HG03558 (cell line): ENCODE measurements around the gene TFPI2.

ENCODE experiments used
- ATAC-seq: cut with Tn5 transposase; IDR thresholded peaks from one replicate; pipeline ENCODE4 v1.9.1; 2021; ENCODE audit warnings: moderate number of reproducible peaks; ENCODE audit not compliant: unreplicated experiment; ENCODE audit errors: extremely low read depth

TFPI2 gene

DNA sequence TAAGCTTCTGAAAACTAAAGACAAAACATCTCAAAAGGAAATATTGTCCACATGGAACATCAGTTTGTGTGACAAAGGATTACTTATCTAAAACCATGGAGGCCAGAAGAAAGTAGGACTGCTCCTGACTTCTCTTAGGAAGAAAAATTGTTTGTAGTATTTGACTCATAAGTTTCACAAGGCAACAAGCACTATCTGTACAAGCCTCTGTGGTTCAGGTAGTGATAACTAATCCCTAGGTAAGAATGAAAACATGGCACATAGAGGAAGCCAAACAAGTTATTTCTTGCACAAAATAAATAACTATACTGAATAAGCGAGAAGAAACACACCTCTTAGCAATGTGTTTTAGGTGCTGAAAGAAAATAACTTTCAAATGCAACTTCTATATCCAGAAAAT, 30.3 kb downstream of the TFPI2 start:
- ATAC-seq = no peak

DNA sequence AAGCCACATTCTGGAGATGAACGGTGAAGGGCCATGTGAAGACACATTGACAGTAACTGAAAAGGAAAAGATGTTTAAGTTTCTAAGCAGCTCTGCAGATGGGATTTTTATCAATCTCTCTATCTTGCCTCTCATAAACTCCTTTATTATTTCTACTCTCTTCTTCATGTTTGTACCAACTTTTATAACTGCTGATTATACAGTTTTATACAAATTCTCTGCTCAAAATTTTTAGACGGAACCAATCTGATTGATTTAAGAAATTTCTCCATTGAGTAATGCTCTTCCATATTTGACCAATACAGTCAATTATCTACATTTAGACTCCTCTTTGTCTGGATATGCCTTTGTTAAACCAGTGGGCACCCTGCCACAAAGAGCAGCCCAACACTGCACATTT, 31.7 kb downstream of the TFPI2 start:
- no peak for ATAC-seq

DNA sequence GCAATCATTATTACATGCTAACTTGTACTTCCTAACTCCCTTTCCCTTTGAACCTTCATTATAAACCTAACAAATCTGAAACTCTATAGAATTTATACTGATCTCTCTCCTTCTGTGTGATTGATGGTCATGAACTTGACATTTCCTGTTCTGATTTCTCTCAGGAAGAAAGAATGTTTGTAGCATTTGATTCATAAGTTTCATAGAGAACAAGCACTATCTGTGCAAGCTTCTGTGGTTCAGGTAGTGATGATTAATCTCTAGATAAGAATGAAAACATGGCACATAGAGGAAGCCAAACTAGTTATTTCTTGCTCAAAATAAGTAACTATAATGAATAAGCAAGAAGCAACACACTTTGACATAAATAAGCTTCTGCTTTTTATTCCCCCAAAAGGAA, 34.2 kb downstream of the TFPI2 start:
- no peak for ATAC-seq

DNA sequence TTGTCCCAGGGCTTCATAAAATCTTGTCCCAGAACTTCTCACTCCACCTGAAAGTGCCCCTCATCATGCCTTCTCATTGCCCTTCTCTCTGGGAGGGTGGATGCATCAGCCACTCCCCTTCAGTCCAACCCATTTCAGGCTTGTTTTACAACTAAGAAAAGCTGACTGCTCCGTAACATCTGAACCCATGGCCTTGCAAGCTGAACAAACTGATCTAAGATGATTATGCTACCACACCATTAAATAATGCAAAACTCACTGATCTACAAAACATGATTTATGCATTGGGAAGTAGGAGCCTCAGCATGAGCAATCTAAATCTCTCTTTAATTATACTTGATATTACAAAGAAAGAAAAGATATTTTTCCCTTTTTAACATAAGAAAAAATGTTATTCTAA, 34.8 kb downstream of the TFPI2 start:
- no peak for ATAC-seq

DNA sequence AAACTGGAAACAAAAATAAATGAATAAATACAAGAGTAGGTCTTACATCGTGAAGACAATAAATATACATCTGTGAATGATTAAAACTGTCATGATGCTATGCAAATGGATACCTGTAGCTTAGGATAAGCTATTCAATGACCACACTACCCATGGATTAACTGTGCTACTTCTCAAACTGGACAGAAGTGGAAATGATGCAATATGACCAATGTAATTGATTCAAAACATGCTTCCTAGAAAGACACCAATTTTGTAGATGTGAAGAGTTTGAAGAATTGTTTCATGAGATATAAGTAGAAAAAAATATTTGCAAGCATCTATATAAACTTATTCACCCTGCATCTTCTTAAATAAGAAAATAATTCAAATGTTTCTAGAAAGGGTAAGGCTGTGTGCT, 36.1 kb downstream of the TFPI2 start:
- no peak for ATAC-seq

DNA sequence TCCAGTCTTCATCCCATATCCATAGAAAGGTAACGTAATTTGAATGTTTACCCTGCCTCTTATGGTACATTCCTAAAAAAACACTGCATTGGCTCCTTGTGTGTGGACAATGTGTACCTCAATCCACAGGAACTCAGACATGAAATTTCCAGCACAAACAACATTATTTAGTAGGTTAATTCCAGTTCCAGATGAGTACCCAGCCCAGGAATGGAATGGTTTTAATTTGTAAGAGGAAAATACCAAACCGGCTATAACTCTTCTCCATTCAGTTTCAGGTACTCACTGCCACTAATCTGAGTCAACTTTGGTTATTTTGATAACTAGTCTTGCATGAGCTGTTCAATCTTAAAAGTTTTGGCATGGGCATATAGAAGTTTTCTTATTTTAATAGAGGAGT, 39.0 kb downstream of the TFPI2 start:
- ATAC-seq = no peak

DNA sequence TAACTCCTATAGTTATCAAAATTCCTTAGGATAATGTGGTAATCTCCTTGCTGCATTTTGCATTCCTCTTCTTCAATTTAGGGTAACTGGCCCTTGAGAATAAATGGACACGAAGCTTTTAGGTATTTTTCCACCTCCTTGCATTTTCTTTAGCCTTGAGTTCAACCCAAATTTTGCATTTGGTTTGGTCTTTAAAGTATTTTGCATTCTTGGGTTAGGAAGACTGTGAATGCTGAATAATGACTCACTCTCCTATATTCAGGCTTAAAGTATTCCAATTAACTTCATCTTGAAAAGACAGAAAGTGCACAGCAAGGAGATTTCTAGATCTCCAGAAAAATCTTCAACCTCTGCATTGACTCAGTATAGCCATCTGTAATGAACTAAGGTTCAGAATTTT, 47.3 kb downstream of the TFPI2 start:
- ATAC-seq = no peak

DNA sequence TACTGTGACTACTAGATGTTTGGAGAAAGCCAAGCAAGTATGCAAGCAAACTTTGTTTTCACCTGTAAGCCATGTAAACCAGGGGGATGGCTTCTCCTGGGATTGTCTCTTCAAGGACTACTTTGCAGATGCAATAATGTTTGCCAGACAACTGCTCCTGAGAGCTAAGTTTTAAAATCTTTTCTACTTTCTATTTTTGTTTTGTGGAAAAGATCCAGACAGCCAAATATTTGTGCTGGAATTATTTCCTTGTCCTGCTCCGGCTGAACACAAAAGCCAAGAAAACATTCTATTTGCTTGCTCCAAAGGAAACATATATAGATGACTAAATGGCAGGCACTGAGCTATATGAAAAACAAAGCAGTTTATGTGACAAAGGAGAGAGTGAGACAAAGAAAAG, 51.6 kb downstream of the TFPI2 start:
- no peak for ATAC-seq

DNA sequence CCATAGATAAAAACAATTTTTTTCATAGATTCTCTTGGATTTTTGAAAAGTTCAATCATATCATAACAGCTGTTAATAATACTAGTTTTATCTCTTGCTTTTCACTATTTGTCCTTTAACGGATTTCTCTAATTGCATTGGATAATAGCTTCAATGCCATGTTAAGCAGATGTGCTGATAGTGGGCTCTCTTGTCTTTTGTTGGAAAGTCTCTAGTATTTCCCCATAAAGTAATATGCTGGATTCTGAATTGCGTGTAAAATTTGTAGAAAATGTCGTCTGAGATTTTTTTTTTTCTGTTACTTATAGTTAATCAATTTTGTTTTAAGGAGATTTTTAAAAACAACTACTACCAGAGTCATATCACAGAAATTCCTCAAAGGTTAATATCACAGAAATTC, 53.3 kb downstream of the TFPI2 start:
- ATAC-seq = no peak

DNA sequence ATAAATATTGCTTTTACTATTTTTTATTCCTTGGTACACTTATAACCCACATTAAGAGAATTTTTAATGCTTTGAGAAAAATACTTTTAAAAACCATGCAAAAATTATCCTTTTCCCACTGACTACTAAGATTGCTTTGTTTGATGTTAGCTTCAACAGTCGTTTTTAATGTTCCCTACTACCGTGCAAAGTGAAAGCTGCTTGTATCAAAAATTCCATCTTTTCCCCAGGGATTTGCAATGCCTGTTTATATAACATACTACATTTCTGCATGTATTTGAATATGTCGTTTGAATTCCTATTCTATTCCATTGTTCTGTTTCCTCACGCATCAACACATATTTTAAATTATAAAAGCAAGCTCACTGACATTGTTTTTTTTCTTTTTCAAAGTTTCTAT, 54.4 kb downstream of the TFPI2 start:
- no peak for ATAC-seq

DNA sequence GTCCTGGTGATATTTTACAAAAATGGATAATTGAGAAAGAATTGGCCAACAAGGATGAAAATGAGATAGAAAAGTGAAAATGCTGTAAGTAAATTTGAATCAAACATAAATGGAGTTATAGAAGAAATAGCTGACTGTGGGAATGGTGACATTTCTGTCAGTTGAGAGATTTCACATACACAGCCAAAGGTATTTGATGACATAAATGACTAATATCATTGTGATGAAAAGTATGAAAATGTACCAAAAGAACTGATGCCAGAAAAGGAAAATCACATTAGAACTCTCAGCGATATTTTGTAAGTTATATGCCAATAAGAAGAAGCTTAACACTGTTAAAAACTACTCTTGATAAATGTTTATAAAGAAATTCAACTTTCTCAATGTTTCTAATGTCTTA, 54.9 kb downstream of the TFPI2 start:
- ATAC-seq = no peak
